ENCODE results near the gene KRT6B. TPM values are rescaled to one million over a fixed set of nuclear protein-coding genes. Genes with fewer than 3 reads are reported as not detected.

Gene KRT6B
- total and polyA plus RNA-seq, 8 donors, result not detected

DNA sequence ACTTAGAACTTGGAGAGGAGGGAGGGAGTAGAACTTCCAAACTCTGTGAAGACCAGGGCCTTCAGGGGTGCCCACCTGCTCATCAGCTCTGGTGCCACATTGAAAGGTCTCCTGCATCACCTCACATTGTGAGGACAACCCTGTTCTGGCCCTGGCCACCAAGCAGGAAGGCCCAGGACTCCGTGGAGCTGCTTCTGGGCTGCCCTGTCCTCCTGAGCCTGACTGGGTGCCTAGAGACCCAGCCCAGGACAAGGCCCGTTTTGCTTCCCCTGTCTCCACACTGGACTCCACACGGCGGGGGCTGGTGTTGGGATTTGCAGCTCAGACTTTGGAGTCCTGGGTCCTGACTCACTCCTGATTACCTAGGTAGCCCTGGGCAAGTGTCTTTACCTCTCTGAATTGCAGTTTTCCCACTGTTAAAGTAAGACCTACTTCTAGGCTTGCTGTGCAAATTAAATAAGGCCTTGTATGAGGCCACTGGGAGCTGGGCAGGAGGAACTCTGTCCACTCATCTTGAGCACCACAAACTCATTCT is 33.3 kb downstream of the KRT6B start:
- TF ChIP-seq, protein P1, sequence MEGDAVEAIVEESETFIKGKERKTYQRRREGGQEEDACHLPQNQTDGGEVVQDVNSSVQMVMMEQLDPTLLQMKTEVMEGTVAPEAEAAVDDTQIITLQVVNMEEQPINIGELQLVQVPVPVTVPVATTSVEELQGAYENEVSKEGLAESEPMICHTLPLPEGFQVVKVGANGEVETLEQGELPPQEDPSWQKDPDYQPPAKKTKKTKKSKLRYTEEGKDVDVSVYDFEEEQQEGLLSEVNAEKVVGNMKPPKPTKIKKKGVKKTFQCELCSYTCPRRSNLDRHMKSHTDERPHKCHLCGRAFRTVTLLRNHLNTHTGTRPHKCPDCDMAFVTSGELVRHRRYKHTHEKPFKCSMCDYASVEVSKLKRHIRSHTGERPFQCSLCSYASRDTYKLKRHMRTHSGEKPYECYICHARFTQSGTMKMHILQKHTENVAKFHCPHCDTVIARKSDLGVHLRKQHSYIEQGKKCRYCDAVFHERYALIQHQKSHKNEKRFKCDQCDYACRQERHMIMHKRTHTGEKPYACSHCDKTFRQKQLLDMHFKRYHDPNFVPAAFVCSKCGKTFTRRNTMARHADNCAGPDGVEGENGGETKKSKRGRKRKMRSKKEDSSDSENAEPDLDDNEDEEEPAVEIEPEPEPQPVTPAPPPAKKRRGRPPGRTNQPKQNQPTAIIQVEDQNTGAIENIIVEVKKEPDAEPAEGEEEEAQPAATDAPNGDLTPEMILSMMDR (IDR thresholded peaks at IDR 0.05), result no peak
- DNase-seq (no peak), ATAC-seq (no peak)
- no peaks in the 10 kb centered on the region for H3K4me1 ChIP-seq
- H3K9me3 ChIP-seq, result no peaks in the 10 kb centered on the region
- no peak overlapping the region for H3K27ac ChIP-seq
- intact Hi-C loops (cut with DNase I), result no loop called here
- H3K4me3 ChIP-seq, result no peak overlapping the region
- H3K27me3 ChIP-seq, result peaks cover 0 to 20% of the 10 kb centered on the region in 2 donors
- no peaks in the 10 kb centered on the region for H3K36me3 ChIP-seq

DNA sequence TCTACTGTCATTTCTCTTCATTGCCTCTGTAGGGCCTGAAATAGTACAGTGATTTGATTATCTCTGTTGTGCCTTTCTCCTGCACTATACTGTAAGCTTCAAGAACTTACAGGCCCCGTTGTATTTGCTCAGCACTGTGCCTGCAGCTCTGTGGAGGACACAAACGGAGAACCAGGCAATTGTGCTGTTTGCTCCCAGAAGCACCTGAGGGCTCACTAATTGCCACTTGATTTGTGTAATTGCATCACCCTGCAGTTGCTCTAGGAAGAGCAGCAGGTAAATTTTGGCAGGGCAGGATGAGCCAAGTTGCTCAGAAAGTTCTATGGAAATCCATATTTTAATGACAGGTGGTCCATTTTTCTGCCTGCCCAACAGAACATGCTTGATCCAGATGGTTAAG is 34.2 kb downstream of the KRT6B start:
- no peaks in the 10 kb centered on the region for H3K9me3 ChIP-seq
- H3K27ac ChIP-seq, result no peak overlapping the region
- no peaks in the 10 kb centered on the region for H3K36me3 ChIP-seq
- DNase-seq (no peak), ATAC-seq (peak; percentile 80)
- TF ChIP-seq, protein P1 (IDR thresholded peaks at IDR 0.05), result no peak
- no peaks in the 10 kb centered on the region for H3K4me1 ChIP-seq
- intact Hi-C loops (cut with DNase I), result no loop called here
- no peak overlapping the region for H3K4me3 ChIP-seq
- peaks cover 0 to 24% of the 10 kb centered on the region in 2 donors for H3K27me3 ChIP-seq

- ATAC-seq, result no peak
- TF ChIP-seq, protein P1 (IDR thresholded peaks at IDR 0.05), result no peak
- intact Hi-C loops (cut with DNase I), result no loop called here
These were observed 35.2 kb downstream of the KRT6B start for GRCh38 chr12:52416795-52417194.

DNA sequence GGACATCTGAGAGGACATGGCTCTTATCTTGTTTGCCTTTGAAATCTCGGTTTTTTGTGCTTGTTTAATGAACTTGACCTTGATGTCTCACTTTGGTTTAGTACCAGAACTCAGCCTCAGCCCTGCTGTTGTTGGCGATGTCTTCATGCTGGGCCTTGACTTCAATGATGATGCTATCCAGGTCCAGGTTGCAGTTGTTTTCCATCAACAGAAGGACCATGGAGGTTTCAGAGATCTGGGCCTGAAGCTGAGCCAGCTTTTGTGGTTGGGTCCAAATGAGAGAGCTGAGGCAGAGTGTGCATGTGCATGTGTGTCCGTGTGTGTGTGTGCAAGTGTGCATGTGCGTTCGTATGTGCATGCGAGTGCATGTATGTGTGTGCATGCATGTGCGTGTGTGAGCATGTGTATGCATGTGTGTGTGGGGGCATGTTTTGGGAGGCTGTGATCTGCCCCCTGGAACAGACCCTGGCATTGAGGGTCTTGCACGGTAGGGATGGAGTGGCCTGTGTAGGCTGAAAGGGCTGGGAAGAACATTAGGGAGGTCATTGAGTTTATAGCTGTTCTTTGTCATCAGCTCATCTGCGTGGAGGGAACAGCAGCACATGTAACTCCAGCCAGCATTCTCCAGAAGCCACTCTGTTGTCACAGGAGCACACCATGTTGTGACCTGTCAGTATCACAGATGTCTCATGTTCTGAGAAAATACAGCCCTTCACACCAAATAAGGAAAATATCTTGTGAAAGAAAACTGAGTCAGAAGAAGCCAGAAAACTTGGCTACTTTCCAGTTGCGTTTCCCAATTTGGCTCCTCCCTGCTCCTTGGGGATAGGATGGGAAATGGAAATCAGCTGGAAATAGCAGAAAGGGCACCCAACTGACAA is 35.8 kb downstream of the KRT6B start:
- DNase-seq (peak in 2 of 4 donors; percentile 33 to 69), ATAC-seq (peak; percentile 55)
- Histone ChIP-seq H3K36me3 (no peaks in the 10 kb centered on the region), H3K4me3 (no peak overlapping the region), H3K27me3 (peaks cover 0 to 15% of the 10 kb centered on the region in 2 donors), H3K4me1 (no peaks in the 10 kb centered on the region), H3K9me3 (no peaks in the 10 kb centered on the region), H3K27ac (no peak overlapping the region)
- TF ChIP-seq, protein P1 (IDR thresholded peaks at IDR 0.05), result no peak
- intact Hi-C loops (cut with DNase I), result no loop called here

More at GRCh38 chr12:52416795-52417194, 35.2 kb downstream of the KRT6B start:
- no peak for DNase-seq
- Histone ChIP-seq H3K4me1 (no peaks in the 10 kb centered on the region), H3K9me3 (no peaks in the 10 kb centered on the region), H3K36me3 (no peaks in the 10 kb centered on the region), H3K27ac (peak overlapping the region in 1 of 2 donors; percentile 16), H3K27me3 (peaks cover 0 to 21% of the 10 kb centered on the region in 2 donors), H3K4me3 (no peak overlapping the region)

DNA sequence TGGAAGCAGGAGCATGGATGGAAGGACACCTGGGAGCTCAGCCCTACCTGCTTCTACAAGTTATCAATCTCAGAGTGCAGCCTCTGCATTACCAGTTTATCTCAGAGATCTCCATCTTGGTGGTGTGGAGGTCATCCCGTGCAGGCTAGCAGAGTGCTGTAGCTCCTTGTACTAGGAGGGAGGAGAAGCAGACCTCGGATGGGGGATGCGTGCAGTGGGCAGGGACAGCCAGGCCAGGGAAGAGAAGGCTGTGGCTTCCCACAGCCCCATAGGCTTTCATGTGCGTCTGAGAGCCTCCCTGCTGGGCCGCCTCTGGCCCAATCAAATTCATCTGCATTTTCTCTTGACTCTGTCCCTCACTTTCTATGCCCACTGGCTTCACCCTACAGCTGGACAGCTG is 37.0 kb downstream of the KRT6B start:
- no peaks in the 10 kb centered on the region for H3K4me1 ChIP-seq
- DNase-seq, result no peak
- TF ChIP-seq, protein P1 (IDR thresholded peaks at IDR 0.05), result no peak
- H3K4me3 ChIP-seq, result no peak overlapping the region
- H3K27ac ChIP-seq, result no peak overlapping the region
- no peak for ATAC-seq
- H3K36me3 ChIP-seq, result no peaks in the 10 kb centered on the region
- no peaks in the 10 kb centered on the region for H3K9me3 ChIP-seq
- intact Hi-C loops (cut with DNase I), result no loop called here
- peaks cover 0 to 15% of the 10 kb centered on the region in 2 donors for H3K27me3 ChIP-seq
